GM18861 (cell line): ENCODE data around the gene ASTN2.

Experiments
- ATAC-seq: cut with Tn5 transposase; IDR thresholded peaks from one replicate; pipeline ENCODE4 v1.9.1; 2021; ENCODE audit not compliant: unreplicated experiment

The ASTN2 gene

GRCh38 chr9:116379821-116380220 lies 1035.0 kb downstream of the ASTN2 start:
- no peak for ATAC-seq

GRCh38 chr9:116378873-116379272 lies 1036.0 kb downstream of the ASTN2 start:
- no peak for ATAC-seq

- no peak for ATAC-seq
These were observed 1037.6 kb downstream of the ASTN2 start for GRCh38 chr9:116377179-116377798.
